ENCODE results near the gene CROCC2.

Gene CROCC2

DNA sequence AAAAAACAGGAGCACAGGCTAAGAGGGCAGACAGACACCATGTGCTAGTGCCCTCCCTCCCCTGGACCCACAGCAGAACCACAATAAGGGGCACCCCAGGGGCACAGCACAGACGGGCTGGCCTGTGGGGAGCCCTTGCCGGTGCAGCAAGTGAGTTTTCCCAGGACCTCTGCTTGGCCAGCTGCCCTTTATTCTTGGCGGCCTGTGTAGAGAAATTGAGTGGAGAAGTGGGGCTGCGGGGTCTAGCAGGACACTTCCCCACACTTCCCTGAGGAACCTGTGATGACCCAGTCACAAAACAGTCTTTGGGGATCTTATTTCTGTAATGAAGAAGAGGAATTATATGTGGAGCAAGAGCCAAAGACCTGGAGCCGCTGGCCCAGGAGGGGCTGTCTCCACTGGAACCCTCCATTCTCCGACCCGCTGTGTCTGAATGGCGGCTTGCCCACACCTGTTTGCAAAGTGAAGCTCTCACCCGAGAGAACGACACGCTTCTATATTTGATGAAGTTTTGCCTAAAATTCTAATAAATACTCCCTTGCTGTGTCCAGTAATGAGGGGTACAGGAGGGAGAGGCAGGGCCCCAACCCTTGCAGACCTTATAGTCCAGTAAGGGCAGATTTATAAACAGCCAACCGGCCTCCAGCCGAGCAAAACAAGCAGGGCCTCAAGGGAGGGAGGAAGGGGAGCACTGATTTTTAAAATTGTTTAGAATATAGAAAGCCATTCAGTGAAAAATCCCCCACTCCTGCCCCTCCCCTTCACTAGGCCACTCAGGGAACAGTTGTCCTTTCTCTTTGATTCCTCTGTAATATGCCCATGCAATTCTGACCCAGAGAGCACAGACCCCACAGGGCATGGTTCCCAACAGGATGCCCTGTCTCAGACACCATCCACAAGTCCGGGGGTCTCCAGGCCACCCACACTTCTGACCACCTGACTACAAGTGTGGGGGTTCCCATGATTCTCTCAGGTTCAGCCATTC lies 47.6 kb downstream of the CROCC2 start:
- no peak overlapping the region for H3K4me3 ChIP-seq
- H3K4me1 ChIP-seq, result peaks cover 0 to 40% (median 24%) of the 10 kb centered on the region in 10 experiments; a peak in 15 of 20 replicates
- H3K27ac ChIP-seq, result no peak overlapping the region
- H3K9ac ChIP-seq, result no peak overlapping the region
- no peaks in the 10 kb centered on the region for H3K27me3 ChIP-seq
- no peaks in the 10 kb centered on the region for H3K36me3 ChIP-seq
- H3K4me2 ChIP-seq, result no peak overlapping the region
- peaks cover 0 to 18% (median 0%) of the 10 kb centered on the region in 11 experiments; a peak in 3 of 22 replicates for H4K20me1 ChIP-seq
- no peaks in the 10 kb centered on the region for H3K9me3 ChIP-seq (replicated peaks in 1 of 11)
- TF ChIP-seq Cebpa-rat (IDR thresholded peaks at IDR 0.05), result no peak

DNA sequence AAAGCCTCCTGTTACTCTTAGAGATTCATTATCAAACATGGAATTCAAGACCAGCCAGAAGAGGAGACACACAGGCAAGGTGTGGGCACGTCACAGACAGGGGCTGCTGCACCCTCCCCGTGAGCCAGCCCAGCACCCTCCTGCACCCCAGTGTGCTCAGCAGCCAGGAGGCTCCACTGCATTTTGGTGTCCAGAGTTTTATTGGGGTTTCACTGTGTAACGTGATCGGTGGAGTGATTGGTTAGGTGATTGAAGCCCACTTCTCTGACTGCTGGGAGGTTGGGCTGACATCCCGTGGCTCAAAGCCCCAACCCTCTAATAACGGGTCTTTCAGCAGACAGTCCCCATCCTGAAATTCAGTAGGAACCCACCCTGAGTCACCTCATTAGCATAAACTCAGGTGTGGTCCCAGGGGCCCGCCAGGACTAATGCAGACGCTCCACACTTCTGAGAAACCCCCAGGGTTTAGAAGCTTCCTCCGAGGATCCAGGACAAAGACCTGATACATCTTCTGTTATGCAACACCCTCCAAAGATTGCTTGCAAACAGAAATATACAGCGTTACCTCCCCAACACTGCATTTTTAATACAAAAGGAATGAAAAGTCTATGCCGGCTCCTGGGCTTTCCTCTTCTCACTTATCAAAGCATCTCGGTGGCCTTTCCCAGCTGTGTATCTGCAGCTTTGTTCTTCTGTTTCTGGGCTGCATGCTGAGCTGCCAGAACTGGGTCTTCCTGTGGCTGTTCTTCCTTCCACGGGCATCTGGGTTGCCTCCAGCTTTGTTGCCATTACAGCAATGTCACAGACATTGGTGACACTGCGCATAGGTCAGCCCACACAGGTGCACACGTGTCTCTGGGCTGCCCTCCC lies 48.5 kb downstream of the CROCC2 start:
- Histone ChIP-seq H3K9me3 (replicated peaks in 1 of 11) (no peaks in the 10 kb centered on the region), H3K9ac (no peak overlapping the region), H4K20me1 (peaks cover 0 to 18% (median 0%) of the 10 kb centered on the region in 11 experiments; a peak in 3 of 22 replicates), H3K36me3 (no peaks in the 10 kb centered on the region), H3K4me2 (peak overlapping the region in 4 of 11 experiments; percentile 6 to 18 (median 10); a peak in 2 of 22 replicates), H3K4me1 (peaks cover 5 to 49% (median 33%) of the 10 kb centered on the region in 10 experiments; a peak in 19 of 20 replicates), H3K4me3 (no peak overlapping the region), H3K27me3 (no peaks in the 10 kb centered on the region), H3K27ac (no peak overlapping the region)
- TF ChIP-seq Cebpa-rat (IDR thresholded peaks at IDR 0.05), result no peak

DNA sequence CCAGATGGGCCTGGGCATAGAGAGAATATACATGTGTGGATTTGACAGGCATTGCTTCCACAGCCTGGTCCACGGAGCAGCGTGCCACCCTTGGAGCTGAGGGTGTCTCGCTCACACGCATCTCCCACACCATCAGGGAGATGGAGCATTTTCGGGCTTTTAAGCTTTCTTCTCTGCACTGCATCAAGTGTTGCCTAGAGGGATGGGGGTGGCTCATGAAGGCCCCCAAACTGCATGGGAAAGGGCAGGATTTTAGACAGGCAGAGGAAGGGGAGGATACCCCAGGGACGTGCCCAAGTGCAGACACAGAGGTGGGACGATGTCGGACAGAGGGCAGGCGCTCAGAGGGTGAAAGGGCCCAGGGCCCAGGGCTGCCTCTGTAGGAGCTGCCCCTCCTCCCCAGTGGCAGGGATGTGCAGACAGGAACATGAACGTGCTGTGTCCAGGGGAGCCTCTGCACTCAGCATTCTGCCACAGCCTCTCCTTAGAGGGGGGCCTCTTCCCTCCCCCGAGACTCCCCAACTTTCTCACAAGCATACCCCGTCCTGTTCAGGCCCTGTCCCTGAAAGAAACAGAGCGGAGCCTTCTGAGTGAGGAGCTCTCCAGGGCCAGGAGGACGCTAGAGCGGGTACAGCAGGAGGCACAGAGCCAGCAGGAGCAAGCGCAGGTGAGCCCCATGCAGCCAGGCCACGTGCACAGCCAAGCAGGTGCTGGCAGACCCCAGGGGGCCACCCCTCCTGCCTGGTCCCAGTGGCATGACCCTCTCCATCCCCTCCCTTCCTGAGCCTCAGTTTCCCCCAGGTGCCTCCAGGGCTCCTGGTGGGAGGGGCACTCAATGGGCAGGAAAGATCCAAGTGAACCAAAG lies 49.4 kb downstream of the CROCC2 start:
- no peaks in the 10 kb centered on the region for H3K27me3 ChIP-seq
- H3K4me1 ChIP-seq, result peaks cover 13 to 58% (median 42%) of the 10 kb centered on the region in 10 experiments
- H3K9ac ChIP-seq, result no peak overlapping the region
- no peak for TF ChIP-seq Cebpa-rat (IDR thresholded peaks at IDR 0.05)
- no peak overlapping the region for H3K4me3 ChIP-seq
- no peaks in the 10 kb centered on the region for H3K36me3 ChIP-seq
- H3K9me3 ChIP-seq (replicated peaks in 1 of 11), result no peaks in the 10 kb centered on the region
- peak overlapping the region in 4 of 11 experiments; percentile 12 to 34 (median 20); a peak in 4 of 22 replicates for H3K4me2 ChIP-seq
- no peak overlapping the region for H3K27ac ChIP-seq
- H4K20me1 ChIP-seq, result peaks cover 0 to 18% (median 0%) of the 10 kb centered on the region in 11 experiments; a peak in 3 of 22 replicates

DNA sequence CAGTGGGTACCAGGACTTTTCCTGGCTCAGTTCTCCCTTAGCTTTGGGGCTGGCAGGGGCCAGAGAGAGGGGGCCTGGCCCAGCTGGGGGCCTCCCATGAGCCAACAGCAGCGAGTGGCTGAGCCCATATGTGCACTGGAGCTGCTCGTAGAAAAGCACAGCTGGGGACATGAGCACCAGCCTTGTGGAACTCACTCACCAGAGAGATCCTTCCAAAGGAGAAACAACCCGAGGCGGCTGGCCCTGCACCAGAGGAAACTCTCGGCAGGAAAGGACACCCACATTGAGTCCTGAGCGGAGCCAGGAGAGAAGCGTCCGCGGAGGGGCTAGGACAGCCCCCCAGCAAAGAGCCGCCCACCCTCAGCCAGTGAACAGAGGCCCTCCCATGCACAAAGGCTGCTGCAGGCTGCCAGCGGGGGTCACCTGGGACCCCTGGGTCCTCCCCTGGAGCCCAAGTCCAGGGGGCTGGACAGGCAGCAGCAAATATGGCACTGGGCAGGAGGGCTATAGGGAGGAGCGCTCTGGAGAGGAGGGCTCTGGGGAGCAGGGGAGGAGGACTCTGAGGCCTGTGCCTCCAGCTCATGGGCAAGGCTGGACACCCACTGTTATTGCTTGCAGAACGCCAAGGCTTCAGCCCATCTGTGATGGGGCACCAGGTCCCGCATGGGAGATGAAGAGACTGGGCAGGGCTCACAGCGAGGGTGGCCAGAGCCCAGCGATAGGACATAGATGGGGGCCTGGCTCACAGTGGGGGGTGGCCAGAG lies 50.2 kb downstream of the CROCC2 start:
- Histone ChIP-seq H3K27me3 (no peaks in the 10 kb centered on the region), H3K4me2 (peak overlapping the region in 4 of 11 experiments; percentile 9 to 34 (median 20); a peak in 4 of 22 replicates), H3K9ac (no peak overlapping the region), H3K27ac (no peak overlapping the region), H3K4me3 (no peak overlapping the region), H3K36me3 (no peaks in the 10 kb centered on the region), H3K9me3 (replicated peaks in 1 of 11) (no peaks in the 10 kb centered on the region), H3K4me1 (peaks cover 20 to 64% (median 50%) of the 10 kb centered on the region in 10 experiments), H4K20me1 (peaks cover 0 to 18% (median 0%) of the 10 kb centered on the region in 11 experiments; a peak in 3 of 22 replicates)
- TF ChIP-seq Cebpa-rat (IDR thresholded peaks at IDR 0.05), result no peak

DNA sequence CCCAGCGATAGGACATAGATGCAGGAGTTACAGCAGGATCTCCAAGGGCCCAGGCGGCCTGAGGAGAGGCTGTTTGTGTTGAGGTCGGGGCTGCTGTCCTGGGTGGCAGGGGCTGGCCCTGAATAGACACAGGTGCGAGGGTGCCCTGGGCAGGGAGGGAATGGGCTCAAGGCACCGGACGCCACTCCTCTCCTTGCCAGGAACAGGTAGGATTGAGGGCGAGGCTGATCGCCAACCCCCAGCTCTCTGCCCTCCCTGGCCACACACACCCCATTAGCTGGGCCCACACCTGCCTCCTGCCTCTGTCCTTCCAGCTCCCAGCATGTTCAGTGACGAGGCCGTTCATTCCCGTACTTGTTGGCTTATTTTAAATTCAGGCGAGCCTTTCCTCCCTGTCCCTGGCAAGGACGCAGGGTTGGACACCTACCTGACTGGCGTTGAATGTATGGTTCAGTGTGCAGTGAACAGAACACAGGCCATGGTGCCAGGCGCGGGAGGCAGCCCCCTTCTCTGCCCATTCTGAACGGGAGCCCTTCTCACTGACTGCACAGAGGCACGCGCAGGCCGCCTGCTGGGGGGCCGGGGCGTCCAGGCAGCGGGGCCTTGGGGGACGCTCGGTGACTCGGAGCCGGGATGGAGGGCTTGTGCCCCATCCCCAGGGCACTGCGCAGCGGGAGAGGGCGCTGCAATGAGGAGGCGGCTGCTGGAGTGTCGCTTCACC lies 51.0 kb downstream of the CROCC2 start:
- Histone ChIP-seq H3K27me3 (no peaks in the 10 kb centered on the region), H3K36me3 (no peaks in the 10 kb centered on the region), H3K4me3 (no peak overlapping the region), H3K9me3 (replicated peaks in 1 of 11) (no peaks in the 10 kb centered on the region), H3K4me1 (peaks cover 28 to 70% (median 54%) of the 10 kb centered on the region in 10 experiments), H4K20me1 (peaks cover 0 to 18% (median 0%) of the 10 kb centered on the region in 11 experiments; a peak in 3 of 22 replicates), H3K27ac (no peak overlapping the region), H3K9ac (peak overlapping the region in 1 of 11 experiments; percentile 63; a peak in 1 of 22 replicates), H3K4me2 (peak overlapping the region in 5 of 11 experiments; percentile 60 to 72 (median 65); a peak in 9 of 22 replicates)
- TF ChIP-seq Cebpa-rat (IDR thresholded peaks at IDR 0.05), result no peak

DNA sequence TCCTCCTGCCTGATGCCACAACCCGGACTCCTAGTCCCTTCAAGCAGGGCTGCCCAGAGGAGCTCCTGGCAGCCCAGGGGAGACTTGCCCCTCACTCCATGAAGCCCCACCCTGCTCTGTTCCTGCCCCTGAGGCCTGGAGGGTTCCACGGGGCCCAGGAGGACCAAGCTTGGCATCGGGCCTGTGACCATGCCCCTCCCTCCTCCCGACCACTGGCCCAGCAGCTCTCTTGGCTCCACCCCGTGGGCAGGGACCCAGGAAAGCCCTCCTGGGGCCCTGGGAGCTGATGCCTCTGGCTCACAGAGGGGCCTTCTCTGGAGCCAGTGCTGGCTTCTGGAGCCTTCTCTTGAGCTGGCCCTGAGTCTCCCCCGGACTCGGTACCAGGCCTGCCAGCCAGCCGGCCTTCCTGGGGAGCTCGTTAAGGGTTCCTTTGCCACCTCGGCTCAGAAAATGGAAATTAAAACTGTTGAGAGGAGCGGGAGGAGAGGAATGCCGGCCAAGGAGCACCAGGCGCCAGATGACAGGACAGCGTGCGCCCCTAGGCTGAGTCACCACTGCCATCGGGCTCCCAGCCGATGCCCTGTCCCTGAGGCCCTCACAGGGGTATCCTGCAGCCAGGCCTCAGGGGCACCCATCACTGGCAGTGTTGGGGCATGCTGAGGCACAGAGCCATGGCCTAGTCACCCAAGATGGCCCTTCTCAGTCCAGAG lies 51.7 kb downstream of the CROCC2 start:
- Histone ChIP-seq H3K9me3 (replicated peaks in 1 of 11) (no peaks in the 10 kb centered on the region), H3K36me3 (no peaks in the 10 kb centered on the region), H3K27ac (no peak overlapping the region; a peak in 1 of 22 replicates), H3K4me3 (no peak overlapping the region), H4K20me1 (peaks cover 0 to 18% (median 0%) of the 10 kb centered on the region in 11 experiments; a peak in 3 of 22 replicates), H3K9ac (peak overlapping the region in 6 of 11 experiments; percentile 6 to 63 (median 32); a peak in 6 of 22 replicates), H3K27me3 (no peaks in the 10 kb centered on the region), H3K4me1 (peaks cover 35 to 78% (median 61%) of the 10 kb centered on the region in 10 experiments), H3K4me2 (peak overlapping the region in 8 of 11 experiments; percentile 37 to 72 (median 60); a peak in 17 of 22 replicates)
- no peak for TF ChIP-seq Cebpa-rat (IDR thresholded peaks at IDR 0.05)
